A673 (cell line): ENCODE measurements around the gene FPR3.

Experiments
- EZH2 ChIP-seq: fragments of 200-600 bp; sonication (generic); IDR thresholded peaks from 2 replicates; pipeline ENCODE4 v1.6.1; 2017; ENCODE audit warnings: borderline replicate concordance, low read depth, mild to moderate bottlenecking, mixed read lengths, antibody characterized with exemption, low read length; ENCODE audit not compliant: poor library complexity, severe bottlenecking
- TF ChIP-seq, protein P1 (sequence below): fragments of 300-800, 200-600 bp; sonication (generic); conservative IDR thresholded peaks from 2 replicates; pipeline ENCODE4 v1.5.1; 2017; ENCODE audit warnings: low read depth, mild to moderate bottlenecking, antibody characterized with exemption, low read length, moderate library complexity, mixed read lengths

GRCh38 chr19:51808333-51808986, 13.5 kb downstream of the FPR3 start:
- TF ChIP-seq, protein P1, sequence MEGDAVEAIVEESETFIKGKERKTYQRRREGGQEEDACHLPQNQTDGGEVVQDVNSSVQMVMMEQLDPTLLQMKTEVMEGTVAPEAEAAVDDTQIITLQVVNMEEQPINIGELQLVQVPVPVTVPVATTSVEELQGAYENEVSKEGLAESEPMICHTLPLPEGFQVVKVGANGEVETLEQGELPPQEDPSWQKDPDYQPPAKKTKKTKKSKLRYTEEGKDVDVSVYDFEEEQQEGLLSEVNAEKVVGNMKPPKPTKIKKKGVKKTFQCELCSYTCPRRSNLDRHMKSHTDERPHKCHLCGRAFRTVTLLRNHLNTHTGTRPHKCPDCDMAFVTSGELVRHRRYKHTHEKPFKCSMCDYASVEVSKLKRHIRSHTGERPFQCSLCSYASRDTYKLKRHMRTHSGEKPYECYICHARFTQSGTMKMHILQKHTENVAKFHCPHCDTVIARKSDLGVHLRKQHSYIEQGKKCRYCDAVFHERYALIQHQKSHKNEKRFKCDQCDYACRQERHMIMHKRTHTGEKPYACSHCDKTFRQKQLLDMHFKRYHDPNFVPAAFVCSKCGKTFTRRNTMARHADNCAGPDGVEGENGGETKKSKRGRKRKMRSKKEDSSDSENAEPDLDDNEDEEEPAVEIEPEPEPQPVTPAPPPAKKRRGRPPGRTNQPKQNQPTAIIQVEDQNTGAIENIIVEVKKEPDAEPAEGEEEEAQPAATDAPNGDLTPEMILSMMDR = peak; percentile 61
- TF ChIP-seq EZH2 = no peak
